Measurements from ENCODE around the gene ZNF496.

DNA sequence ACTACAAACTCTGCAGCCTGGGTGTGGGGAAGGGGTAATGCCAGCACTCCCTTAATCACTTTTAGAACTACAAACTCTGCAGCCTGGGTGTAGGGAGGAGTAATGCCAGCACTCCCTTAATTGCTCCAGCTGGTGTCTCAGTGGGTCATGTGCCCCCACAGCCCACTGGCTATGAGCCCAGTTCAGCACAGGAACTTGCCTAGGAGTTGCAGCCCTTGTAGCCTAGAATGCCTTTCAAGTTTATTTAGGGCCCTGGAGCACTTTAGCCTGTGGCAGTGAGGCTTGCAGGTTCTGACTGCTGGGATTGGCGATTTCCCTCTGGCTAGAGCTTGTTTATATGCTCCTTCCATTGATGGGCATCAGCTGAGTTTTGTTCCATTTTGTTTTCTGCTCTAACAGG, 58.7 kb downstream of the ZNF496 start:
- TF ChIP-seq, protein P1, sequence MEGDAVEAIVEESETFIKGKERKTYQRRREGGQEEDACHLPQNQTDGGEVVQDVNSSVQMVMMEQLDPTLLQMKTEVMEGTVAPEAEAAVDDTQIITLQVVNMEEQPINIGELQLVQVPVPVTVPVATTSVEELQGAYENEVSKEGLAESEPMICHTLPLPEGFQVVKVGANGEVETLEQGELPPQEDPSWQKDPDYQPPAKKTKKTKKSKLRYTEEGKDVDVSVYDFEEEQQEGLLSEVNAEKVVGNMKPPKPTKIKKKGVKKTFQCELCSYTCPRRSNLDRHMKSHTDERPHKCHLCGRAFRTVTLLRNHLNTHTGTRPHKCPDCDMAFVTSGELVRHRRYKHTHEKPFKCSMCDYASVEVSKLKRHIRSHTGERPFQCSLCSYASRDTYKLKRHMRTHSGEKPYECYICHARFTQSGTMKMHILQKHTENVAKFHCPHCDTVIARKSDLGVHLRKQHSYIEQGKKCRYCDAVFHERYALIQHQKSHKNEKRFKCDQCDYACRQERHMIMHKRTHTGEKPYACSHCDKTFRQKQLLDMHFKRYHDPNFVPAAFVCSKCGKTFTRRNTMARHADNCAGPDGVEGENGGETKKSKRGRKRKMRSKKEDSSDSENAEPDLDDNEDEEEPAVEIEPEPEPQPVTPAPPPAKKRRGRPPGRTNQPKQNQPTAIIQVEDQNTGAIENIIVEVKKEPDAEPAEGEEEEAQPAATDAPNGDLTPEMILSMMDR (conservative IDR thresholded peaks at IDR 0.05; ENCODE audit: low read depth, low read length), result no peak
- TF ChIP-seq POLR2A (IDR thresholded peaks at IDR 0.05; ENCODE audit: low read depth, low read length) (no peak), RCOR1 (IDR thresholded peaks at IDR 0.05; ENCODE audit: insufficient replicate concordance, low read length) (no peak), RFX5 (IDR thresholded peaks at IDR 0.05; ENCODE audit: low read depth, low read length) (no peak), FOS (IDR thresholded peaks at IDR 0.05; ENCODE audit: low read depth, low read length) (no peak), ELK1 (IDR thresholded peaks at IDR 0.05; ENCODE audit: borderline replicate concordance, low read depth, low read length) (no peak)
- TF ChIP-seq, protein P2, sequence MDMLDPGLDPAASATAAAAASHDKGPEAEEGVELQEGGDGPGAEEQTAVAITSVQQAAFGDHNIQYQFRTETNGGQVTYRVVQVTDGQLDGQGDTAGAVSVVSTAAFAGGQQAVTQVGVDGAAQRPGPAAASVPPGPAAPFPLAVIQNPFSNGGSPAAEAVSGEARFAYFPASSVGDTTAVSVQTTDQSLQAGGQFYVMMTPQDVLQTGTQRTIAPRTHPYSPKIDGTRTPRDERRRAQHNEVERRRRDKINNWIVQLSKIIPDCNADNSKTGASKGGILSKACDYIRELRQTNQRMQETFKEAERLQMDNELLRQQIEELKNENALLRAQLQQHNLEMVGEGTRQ (IDR thresholded peaks at IDR 0.05; ENCODE audit: low read depth, low read length), result no peak
